Measurements from ENCODE around the gene ABI3. TPM values are rescaled to one million over a fixed set of nuclear protein-coding genes. Genes with fewer than 3 reads are reported as not detected.

Gene ABI3
- total and polyA plus RNA-seq, 7 donors, result 1.1 to 3.8 (median 2.5) TPM

GRCh38 chr17:49216482-49216881 lies 6.0 kb downstream of the ABI3 start:
- intact Hi-C loops (cut with DNase I), result no loop called here
- WGBS, 3 donors, result 78 to 86% (median 85%) methylated on average over 13 of the region's 13 CpGs
- Histone ChIP-seq H3K9me3 (no peaks in the 10 kb centered on the region), H3K27me3 (ENCODE audit: insufficient read depth in 3 of 3, low read length in 2 of 3) (peaks cover 0 to 28% (median 4%) of the 10 kb centered on the region in 3 donors), H3K36me3 (ENCODE audit: insufficient read depth in 1 of 2, low read depth in 1 of 2) (no peaks in the 10 kb centered on the region), H3K4me3 (no peak overlapping the region), H3K4me1 (no peaks in the 10 kb centered on the region), H3K27ac (no peak overlapping the region)
- ATAC-seq, result no peak
- no peak for DNase-seq
- TF ChIP-seq CTCF (IDR thresholded peaks at IDR 0.05), result no peak

GRCh38 chr17:49216953-49217650 lies 6.6 kb downstream of the ABI3 start:
- Histone ChIP-seq H3K36me3 (ENCODE audit: insufficient read depth in 1 of 2, low read depth in 1 of 2) (no peaks in the 10 kb centered on the region), H3K4me1 (no peaks in the 10 kb centered on the region), H3K27me3 (ENCODE audit: insufficient read depth in 3 of 3, low read length in 2 of 3) (peaks cover 0 to 24% (median 7%) of the 10 kb centered on the region in 3 donors), H3K27ac (no peak overlapping the region), H3K9me3 (no peaks in the 10 kb centered on the region), H3K4me3 (no peak overlapping the region)
- intact Hi-C loops (cut with DNase I), result no loop called here
- WGBS, 3 donors, result 46 to 51% (median 50%) methylated on average over 11 of the region's 11 CpGs
- ATAC-seq (peak in 3 of 4 donors; percentile 34 to 67 (median 59)), DNase-seq (peak; percentile 33 to 64)
- TF ChIP-seq CTCF (IDR thresholded peaks at IDR 0.05), result no peak

- H3K27ac ChIP-seq, result no peak overlapping the region
- no peaks in the 10 kb centered on the region for H3K36me3 ChIP-seq (ENCODE audit: insufficient read depth in 1 of 2, low read depth in 1 of 2)
- peak in 3 of 4 donors; percentile 44 to 48 (median 46) for ATAC-seq
- H3K27me3 ChIP-seq (ENCODE audit: insufficient read depth in 3 of 3, low read length in 2 of 3), result peaks cover 0 to 28% (median 7%) of the 10 kb centered on the region in 3 donors
- H3K9me3 ChIP-seq, result no peaks in the 10 kb centered on the region
- no peak for TF ChIP-seq CTCF (IDR thresholded peaks at IDR 0.05)
- no peak overlapping the region for H3K4me3 ChIP-seq
- intact Hi-C loops (cut with DNase I), result no loop called here
- 63 to 69% (median 64%) methylated on average over 16 to 17 of the region's 17 CpGs for WGBS, 3 donors
- peak; percentile 46 to 69 for DNase-seq
- H3K4me1 ChIP-seq, result no peaks in the 10 kb centered on the region
Observed at GRCh38 chr17:49217651-49218413, 7.3 kb downstream of the ABI3 start.

- no peak overlapping the region for H3K4me3 ChIP-seq
- intact Hi-C loops (cut with DNase I), result no loop called here
- H3K9me3 ChIP-seq, result no peaks in the 10 kb centered on the region
- no peaks in the 10 kb centered on the region for H3K36me3 ChIP-seq (ENCODE audit: insufficient read depth in 1 of 2, low read depth in 1 of 2)
- H3K27ac ChIP-seq, result no peak overlapping the region
- TF ChIP-seq CTCF (IDR thresholded peaks at IDR 0.05), result no peak
- 27 to 36% (median 35%) methylated on average over 35 to 37 of the region's 37 CpGs for WGBS, 3 donors
- DNase-seq, result peak; percentile 22 to 56
- ATAC-seq, result no peak
- peaks cover 0 to 41% (median 7%) of the 10 kb centered on the region in 3 donors for H3K27me3 ChIP-seq (ENCODE audit: insufficient read depth in 3 of 3, low read length in 2 of 3)
- peaks cover 5% of the 10 kb centered on the region for H3K4me1 ChIP-seq
Observed at GRCh38 chr17:49218941-49219913, 8.7 kb downstream of the ABI3 start.
